GM12865 (cell line): ENCODE measurements around the gene UHRF1.
A peak's percentile ranks its signal among the peaks of the same experiment; 100 is the strongest.
"Not testable (repeated sequence)": the region's sequence is repeated elsewhere in the genome, so short reads cannot be mapped to it uniquely, and the experiment has no call there.

Experiments used
- DNase-seq: peaks from one replicate; pipeline ENCODE4 v3.0.0; 2010; ENCODE audit warnings: low read depth
- H3K4me3 ChIP-seq: 2 replicates; pipeline ENCODE4 v1.5.1; 2011; ENCODE audit warnings: mild to moderate bottlenecking, low read depth, low read length, control low read depth
- CTCF ChIP-seq: IDR thresholded peaks from 2 replicates; pipeline ENCODE4 v1.5.1; 2011; ENCODE audit warnings: low read length, control low read depth, low read depth, inconsistent platforms; ENCODE audit not compliant: insufficient read depth; ENCODE audit errors: missing control alignments

The UHRF1 gene

GRCh38 chr19:4870025-4870700, 39.1 kb upstream of the UHRF1 start:
- H3K4me3 ChIP-seq = no peak overlapping the region
- no peak for TF ChIP-seq CTCF
- DNase-seq = peak; percentile 49

GRCh38 chr19:4871711-4872110, 37.6 kb upstream of the UHRF1 start:
- no peak for DNase-seq
- no peak for TF ChIP-seq CTCF
- no peak overlapping the region for H3K4me3 ChIP-seq

GRCh38 chr19:4873930-4874329, 35.4 kb upstream of the UHRF1 start:
- no peak for TF ChIP-seq CTCF

GRCh38 chr19:4877753-4878490, 31.4 kb upstream of the UHRF1 start:
- H3K4me3 ChIP-seq = no peak overlapping the region
- TF ChIP-seq CTCF = no peak
- DNase-seq = no peak

More at GRCh38 chr19:4873930-4874329, 35.4 kb upstream of the UHRF1 start:
- no peak for DNase-seq
- H3K4me3 ChIP-seq = no peak overlapping the region

GRCh38 chr19:4878491-4878968, 30.8 kb upstream of the UHRF1 start:
- TF ChIP-seq CTCF = no peak
- no peak for DNase-seq
- H3K4me3 ChIP-seq = no peak overlapping the region

GRCh38 chr19:4879041-4879440, 30.3 kb upstream of the UHRF1 start:
- DNase-seq = no peak
- H3K4me3 ChIP-seq = no peak overlapping the region
- no peak for TF ChIP-seq CTCF

GRCh38 chr19:4882874-4883273, 26.4 kb upstream of the UHRF1 start:
- not testable (repeated sequence) for DNase-seq, H3K4me3 ChIP-seq

- not testable (repeated sequence) for DNase-seq, H3K4me3 ChIP-seq
Observed at GRCh38 chr19:4884993-4885392, 24.3 kb upstream of the UHRF1 start.

- not testable (repeated sequence) for H3K4me3 ChIP-seq, DNase-seq
Observed at GRCh38 chr19:4887803-4888202, 21.5 kb upstream of the UHRF1 start.
